Vagina (tissue), 2 donors: ENCODE measurements around the gene ARHGAP31.

Experiments used
- CTCF ChIP-seq, 3 experiments: fragments of 450-650 bp in 2 of 3; fragments of 200-600 bp in 1 of 3; sonication (generic) in 1 of 3; IDR thresholded peaks; one replicate each; pipeline ENCODE4 v1.5.1; 2017 to 2019; ENCODE audit warnings: antibody characterized with exemption in 3 of 3, mild to moderate bottlenecking in 2 of 3, moderate library complexity in 2 of 3
- POLR2A ChIP-seq, 2 donors: fragments of 450-650 bp; IDR thresholded peaks; one replicate each; pipeline ENCODE4 v1.6.1; 2017; ENCODE audit warnings: antibody characterized with exemption in 2 of 2, mild to moderate bottlenecking in 2 of 2, moderate library complexity in 2 of 2

- no peak for TF ChIP-seq CTCF (IDR thresholded peaks at IDR 0.05)
- TF ChIP-seq POLR2A (IDR thresholded peaks at IDR 0.05), result no peak
Observed at GRCh38 chr3:119350114-119350513, 55.9 kb downstream of the ARHGAP31 start.
